ENCODE measurements around the gene WIF1. TPM values are rescaled to one million over a fixed set of nuclear protein-coding genes. Genes with fewer than 3 reads are reported as not detected.

WIF1 gene
- total RNA-seq, 1 experiment from 2014 or later: not detected

- intact Hi-C loops (cut with micrococcal nuclease): no loop called here
- ATAC-seq (no peak), DNase-seq (no peak)
- TF ChIP-seq EZH2phosphoT487 (IDR thresholded peaks at IDR 0.05; ENCODE audit: borderline replicate concordance, low read length) (no peak), EZH2 (IDR thresholded peaks at IDR 0.05; ENCODE audit: low read length, unreplicated experiment) (no peak)
- TF ChIP-seq, protein P1, sequence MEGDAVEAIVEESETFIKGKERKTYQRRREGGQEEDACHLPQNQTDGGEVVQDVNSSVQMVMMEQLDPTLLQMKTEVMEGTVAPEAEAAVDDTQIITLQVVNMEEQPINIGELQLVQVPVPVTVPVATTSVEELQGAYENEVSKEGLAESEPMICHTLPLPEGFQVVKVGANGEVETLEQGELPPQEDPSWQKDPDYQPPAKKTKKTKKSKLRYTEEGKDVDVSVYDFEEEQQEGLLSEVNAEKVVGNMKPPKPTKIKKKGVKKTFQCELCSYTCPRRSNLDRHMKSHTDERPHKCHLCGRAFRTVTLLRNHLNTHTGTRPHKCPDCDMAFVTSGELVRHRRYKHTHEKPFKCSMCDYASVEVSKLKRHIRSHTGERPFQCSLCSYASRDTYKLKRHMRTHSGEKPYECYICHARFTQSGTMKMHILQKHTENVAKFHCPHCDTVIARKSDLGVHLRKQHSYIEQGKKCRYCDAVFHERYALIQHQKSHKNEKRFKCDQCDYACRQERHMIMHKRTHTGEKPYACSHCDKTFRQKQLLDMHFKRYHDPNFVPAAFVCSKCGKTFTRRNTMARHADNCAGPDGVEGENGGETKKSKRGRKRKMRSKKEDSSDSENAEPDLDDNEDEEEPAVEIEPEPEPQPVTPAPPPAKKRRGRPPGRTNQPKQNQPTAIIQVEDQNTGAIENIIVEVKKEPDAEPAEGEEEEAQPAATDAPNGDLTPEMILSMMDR (conservative IDR thresholded peaks at IDR 0.05; ENCODE audit: low read depth, low read length): no peak
- Histone ChIP-seq H3K9me3 (ENCODE audit: low read length) (no peaks in the 10 kb centered on the region), H3K4me2 (ENCODE audit: low read length) (no peak overlapping the region), H3F3A (ENCODE audit: low read length, unreplicated experiment) (no peaks in the 10 kb centered on the region), H3K27me3 (ENCODE audit: low read length) (0 out of 2 replicates have a peak, but pooled peaks cover 3% of the 10 kb centered on the region), H3K4me1 (ENCODE audit: insufficient read depth, low read length) (peaks cover 6% of the 10 kb centered on the region; the same call in 1 of the 2 replicates), H3K79me2 (ENCODE audit: low read length) (peaks cover 4% of the 10 kb centered on the region), H2AFZ (ENCODE audit: low read length) (no peak overlapping the region), H3K4me3 (ENCODE audit: low read length) (no peak overlapping the region), H3K9me2 (replicated peaks; ENCODE audit: low read length) (no peaks in the 10 kb centered on the region), H4K20me1 (ENCODE audit: low read length) (no peaks in the 10 kb centered on the region), H3K9ac (ENCODE audit: low read length) (no peak overlapping the region), H3K27ac (ENCODE audit: low read length) (no peak overlapping the region), H3K36me3 (ENCODE audit: low read depth, low read length) (no peaks in the 10 kb centered on the region)
- POLR2A ChIA-PET (ENCODE audit: unreplicated experiment): no interaction called here
- CTCF ChIA-PET: no interaction called here
- BruUV-seq (replicated peaks): no TSS peak
Measured at GRCh38 chr12:65164774-65165173, 43.7 kb upstream of the WIF1 start.

DNA sequence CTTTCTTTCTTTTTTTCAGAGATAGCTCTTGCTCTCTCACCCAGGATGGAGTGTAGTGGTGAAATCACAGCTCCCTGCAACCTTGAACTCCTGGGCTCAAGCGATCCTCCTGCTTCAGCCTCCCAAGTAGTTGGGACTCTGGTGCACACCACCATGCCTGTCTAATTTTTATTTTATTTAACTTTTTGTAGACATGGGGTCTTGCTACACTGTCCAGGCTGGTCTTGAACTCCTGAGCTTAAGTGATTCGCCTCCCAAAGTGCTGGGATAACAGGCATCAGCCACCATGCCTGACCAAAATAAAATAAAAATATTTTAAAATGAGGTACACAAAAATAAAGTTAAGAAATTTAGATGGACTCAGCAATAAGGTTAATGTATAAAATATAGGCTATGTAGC is 43.1 kb upstream of the WIF1 start:
- Histone ChIP-seq H3K27ac (ENCODE audit: low read length) (no peak overlapping the region), H3K4me1 (ENCODE audit: insufficient read depth, low read length) (peaks cover 6% of the 10 kb centered on the region; the same call in 1 of the 2 replicates), H3K9me2 (replicated peaks; ENCODE audit: low read length) (no peaks in the 10 kb centered on the region), H3K4me2 (ENCODE audit: low read length) (no peak overlapping the region), H3F3A (ENCODE audit: low read length, unreplicated experiment) (no peaks in the 10 kb centered on the region), H3K9me3 (ENCODE audit: low read length) (no peaks in the 10 kb centered on the region), H3K36me3 (ENCODE audit: low read depth, low read length) (no peaks in the 10 kb centered on the region), H3K4me3 (ENCODE audit: low read length) (no peak overlapping the region), H2AFZ (ENCODE audit: low read length) (no peak overlapping the region), H3K79me2 (ENCODE audit: low read length) (no peaks in the 10 kb centered on the region), H3K9ac (ENCODE audit: low read length) (no peak overlapping the region), H3K27me3 (ENCODE audit: low read length) (0 out of 2 replicates have a peak, but pooled peaks cover 4% of the 10 kb centered on the region), H4K20me1 (ENCODE audit: low read length) (no peaks in the 10 kb centered on the region)
- no peak for DNase-seq
- CTCF ChIA-PET: no interaction called here
- POLR2A ChIA-PET (ENCODE audit: unreplicated experiment): no interaction called here
- TF ChIP-seq EZH2phosphoT487 (IDR thresholded peaks at IDR 0.05; ENCODE audit: borderline replicate concordance, low read length): no peak
- TF ChIP-seq, protein P1 (conservative IDR thresholded peaks at IDR 0.05; ENCODE audit: low read depth, low read length): no peak
- TF ChIP-seq EZH2 (IDR thresholded peaks at IDR 0.05; ENCODE audit: low read length, unreplicated experiment): no peak
- no peak for ATAC-seq
- no TSS peak for BruUV-seq (replicated peaks)
- intact Hi-C loops (cut with micrococcal nuclease): no loop called here

DNA sequence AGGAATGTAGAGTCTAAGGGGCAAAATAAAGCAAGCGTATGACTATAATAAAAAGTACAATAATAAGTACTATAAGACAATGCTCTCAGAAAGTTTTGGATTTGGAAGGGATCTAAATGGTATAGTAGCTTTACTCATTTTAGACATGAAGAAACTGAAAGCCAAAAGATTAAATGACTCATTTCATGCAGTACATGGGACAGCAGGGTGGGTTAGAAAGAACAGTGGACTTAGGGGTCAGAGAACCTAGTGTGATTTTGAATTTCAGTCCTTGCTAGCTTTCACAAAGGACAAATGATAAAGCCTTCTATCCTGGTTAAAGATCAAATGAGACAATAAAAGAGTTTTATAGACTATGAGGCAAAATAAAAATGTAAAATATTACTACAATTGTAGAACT is 41.5 kb upstream of the WIF1 start:
- H3K4me1 ChIP-seq (ENCODE audit: insufficient read depth, low read length): no peaks in the 10 kb centered on the region
- H2AFZ ChIP-seq (ENCODE audit: low read length): no peak overlapping the region
- H3K79me2 ChIP-seq (ENCODE audit: low read length): no peaks in the 10 kb centered on the region
- no peak for ATAC-seq
- H3K9me2 ChIP-seq (replicated peaks; ENCODE audit: low read length): no peaks in the 10 kb centered on the region
- no peak for DNase-seq
- ChIA-PET CTCF (no interaction called here), POLR2A (ENCODE audit: unreplicated experiment) (no interaction called here)
- H4K20me1 ChIP-seq (ENCODE audit: low read length): no peaks in the 10 kb centered on the region
- H3F3A ChIP-seq (ENCODE audit: low read length, unreplicated experiment): no peaks in the 10 kb centered on the region
- no peak overlapping the region for H3K4me3 ChIP-seq (ENCODE audit: low read length)
- intact Hi-C loops (cut with micrococcal nuclease): no loop called here
- no TSS peak for BruUV-seq (replicated peaks)
- H3K27ac ChIP-seq (ENCODE audit: low read length): no peak overlapping the region
- no peaks in the 10 kb centered on the region for H3K9me3 ChIP-seq (ENCODE audit: low read length)
- H3K36me3 ChIP-seq (ENCODE audit: low read depth, low read length): no peaks in the 10 kb centered on the region
- TF ChIP-seq, protein P1 (conservative IDR thresholded peaks at IDR 0.05; ENCODE audit: low read depth, low read length): no peak
- TF ChIP-seq EZH2phosphoT487 (IDR thresholded peaks at IDR 0.05; ENCODE audit: borderline replicate concordance, low read length) (no peak), EZH2 (IDR thresholded peaks at IDR 0.05; ENCODE audit: low read length, unreplicated experiment) (no peak)
- no peak overlapping the region for H3K9ac ChIP-seq (ENCODE audit: low read length)
- no peak overlapping the region for H3K4me2 ChIP-seq (ENCODE audit: low read length)
- 0 out of 2 replicates have a peak, but pooled peaks cover 4% of the 10 kb centered on the region for H3K27me3 ChIP-seq (ENCODE audit: low read length)
